ENCODE measurements around the gene GRIK2. TPM values are rescaled to one million over a fixed set of nuclear protein-coding genes. Genes with fewer than 3 reads are reported as not detected.

Gene GRIK2
- total RNA-seq, 1 experiment from 2014 or later, result 6.6 TPM

DNA sequence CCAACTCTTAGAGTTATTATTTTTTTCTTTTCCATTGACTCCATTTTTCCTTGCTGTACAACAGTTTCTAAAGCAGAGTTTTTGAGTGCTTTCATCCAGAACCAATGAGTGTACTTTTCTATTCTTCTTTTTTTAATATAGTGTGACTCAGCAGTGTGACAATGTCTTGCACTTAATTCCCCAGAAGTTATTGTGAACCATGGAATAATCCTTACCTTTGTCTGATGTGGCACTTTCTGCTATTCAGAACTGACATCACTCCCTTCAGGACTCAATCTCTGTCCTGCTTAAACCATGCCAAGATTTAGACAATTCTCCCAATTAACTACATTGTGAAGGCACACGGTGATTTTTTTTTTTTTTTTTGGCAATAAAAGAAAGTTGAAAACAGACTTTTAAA is 41.5 kb downstream of the GRIK2 start:
- no peak for TF ChIP-seq TCF7L2 (IDR thresholded peaks at IDR 0.05; ENCODE audit: low read depth, low read length)
- TF ChIP-seq, protein P1, sequence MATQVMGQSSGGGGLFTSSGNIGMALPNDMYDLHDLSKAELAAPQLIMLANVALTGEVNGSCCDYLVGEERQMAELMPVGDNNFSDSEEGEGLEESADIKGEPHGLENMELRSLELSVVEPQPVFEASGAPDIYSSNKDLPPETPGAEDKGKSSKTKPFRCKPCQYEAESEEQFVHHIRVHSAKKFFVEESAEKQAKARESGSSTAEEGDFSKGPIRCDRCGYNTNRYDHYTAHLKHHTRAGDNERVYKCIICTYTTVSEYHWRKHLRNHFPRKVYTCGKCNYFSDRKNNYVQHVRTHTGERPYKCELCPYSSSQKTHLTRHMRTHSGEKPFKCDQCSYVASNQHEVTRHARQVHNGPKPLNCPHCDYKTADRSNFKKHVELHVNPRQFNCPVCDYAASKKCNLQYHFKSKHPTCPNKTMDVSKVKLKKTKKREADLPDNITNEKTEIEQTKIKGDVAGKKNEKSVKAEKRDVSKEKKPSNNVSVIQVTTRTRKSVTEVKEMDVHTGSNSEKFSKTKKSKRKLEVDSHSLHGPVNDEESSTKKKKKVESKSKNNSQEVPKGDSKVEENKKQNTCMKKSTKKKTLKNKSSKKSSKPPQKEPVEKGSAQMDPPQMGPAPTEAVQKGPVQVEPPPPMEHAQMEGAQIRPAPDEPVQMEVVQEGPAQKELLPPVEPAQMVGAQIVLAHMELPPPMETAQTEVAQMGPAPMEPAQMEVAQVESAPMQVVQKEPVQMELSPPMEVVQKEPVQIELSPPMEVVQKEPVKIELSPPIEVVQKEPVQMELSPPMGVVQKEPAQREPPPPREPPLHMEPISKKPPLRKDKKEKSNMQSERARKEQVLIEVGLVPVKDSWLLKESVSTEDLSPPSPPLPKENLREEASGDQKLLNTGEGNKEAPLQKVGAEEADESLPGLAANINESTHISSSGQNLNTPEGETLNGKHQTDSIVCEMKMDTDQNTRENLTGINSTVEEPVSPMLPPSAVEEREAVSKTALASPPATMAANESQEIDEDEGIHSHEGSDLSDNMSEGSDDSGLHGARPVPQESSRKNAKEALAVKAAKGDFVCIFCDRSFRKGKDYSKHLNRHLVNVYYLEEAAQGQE (IDR thresholded peaks at IDR 0.05; ENCODE audit: insufficient read depth in 1 of 2, low read depth in 2 of 2, low read length in 1 of 2), result no peak
- TF ChIP-seq, protein P2, sequence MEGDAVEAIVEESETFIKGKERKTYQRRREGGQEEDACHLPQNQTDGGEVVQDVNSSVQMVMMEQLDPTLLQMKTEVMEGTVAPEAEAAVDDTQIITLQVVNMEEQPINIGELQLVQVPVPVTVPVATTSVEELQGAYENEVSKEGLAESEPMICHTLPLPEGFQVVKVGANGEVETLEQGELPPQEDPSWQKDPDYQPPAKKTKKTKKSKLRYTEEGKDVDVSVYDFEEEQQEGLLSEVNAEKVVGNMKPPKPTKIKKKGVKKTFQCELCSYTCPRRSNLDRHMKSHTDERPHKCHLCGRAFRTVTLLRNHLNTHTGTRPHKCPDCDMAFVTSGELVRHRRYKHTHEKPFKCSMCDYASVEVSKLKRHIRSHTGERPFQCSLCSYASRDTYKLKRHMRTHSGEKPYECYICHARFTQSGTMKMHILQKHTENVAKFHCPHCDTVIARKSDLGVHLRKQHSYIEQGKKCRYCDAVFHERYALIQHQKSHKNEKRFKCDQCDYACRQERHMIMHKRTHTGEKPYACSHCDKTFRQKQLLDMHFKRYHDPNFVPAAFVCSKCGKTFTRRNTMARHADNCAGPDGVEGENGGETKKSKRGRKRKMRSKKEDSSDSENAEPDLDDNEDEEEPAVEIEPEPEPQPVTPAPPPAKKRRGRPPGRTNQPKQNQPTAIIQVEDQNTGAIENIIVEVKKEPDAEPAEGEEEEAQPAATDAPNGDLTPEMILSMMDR (IDR thresholded peaks at IDR 0.05), result no peak
- H3K9me3 ChIP-seq (ENCODE audit: control insufficient read depth, insufficient read depth, low read depth, low read length), result no peaks in the 10 kb centered on the region
- no peak overlapping the region for H3K27ac ChIP-seq (ENCODE audit: low read length)
- ChIA-PET CTCF (no interaction called here), POLR2A (no interaction called here)
- no peaks in the 10 kb centered on the region for H3K27me3 ChIP-seq (ENCODE audit: control insufficient read depth, insufficient read depth, low read length)
- H3K4me1 ChIP-seq (ENCODE audit: control insufficient read depth, insufficient read depth, low read length), result no peaks in the 10 kb centered on the region
- H3K4me3 ChIP-seq (ENCODE audit: low read depth in 2 of 2, low read length in 2 of 2), result no peak overlapping the region
- ATAC-seq (no peak), DNase-seq (ENCODE audit: low read depth, low spot score) (no peak)
- no TSS peak for BruUV-seq (replicated peaks)
- intact Hi-C loops (cut with micrococcal nuclease; ENCODE audit: unreplicated experiment), result no loop called here
- H3K36me3 ChIP-seq (ENCODE audit: control insufficient read depth, insufficient read depth, low read length), result no peaks in the 10 kb centered on the region
- in situ Hi-C loops (cut with HindIII; ENCODE audit: low pct_unique_long_range_greater_than_20kb, low sequenced_read_pairs), result no loop called here

DNA sequence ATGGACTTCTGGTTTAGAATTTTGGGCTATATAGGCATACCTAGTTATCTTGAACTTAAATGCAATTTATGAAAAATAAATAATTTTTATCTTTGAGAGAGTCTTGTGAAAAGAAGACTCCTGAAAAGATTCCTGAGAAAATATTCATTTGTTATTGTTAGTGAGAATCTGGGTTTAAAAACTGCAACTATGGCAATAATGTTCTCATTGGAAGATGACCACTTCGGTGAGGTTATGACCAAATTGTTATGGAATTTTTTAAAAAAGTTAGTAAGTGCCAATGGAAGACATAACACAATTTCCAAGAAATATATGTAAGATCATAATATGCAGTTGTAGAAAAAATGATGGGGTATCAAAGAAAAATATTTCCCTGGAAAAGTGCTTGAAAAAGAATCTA is 46.3 kb downstream of the GRIK2 start:
- in situ Hi-C loops (cut with HindIII; ENCODE audit: low pct_unique_long_range_greater_than_20kb, low sequenced_read_pairs), result no loop called here

More for the DNA sequence above, 46.3 kb downstream of the GRIK2 start:
- Histone ChIP-seq H3K4me3 (ENCODE audit: low read depth in 2 of 2, low read length in 2 of 2) (no peak overlapping the region), H3K27ac (ENCODE audit: low read length) (no peak overlapping the region), H3K4me1 (ENCODE audit: control insufficient read depth, insufficient read depth, low read length) (no peaks in the 10 kb centered on the region), H3K9me3 (ENCODE audit: control insufficient read depth, insufficient read depth, low read depth, low read length) (no peaks in the 10 kb centered on the region), H3K36me3 (ENCODE audit: control insufficient read depth, insufficient read depth, low read length) (no peaks in the 10 kb centered on the region), H3K27me3 (ENCODE audit: control insufficient read depth, insufficient read depth, low read length) (no peaks in the 10 kb centered on the region)
- TF ChIP-seq, protein P2 (IDR thresholded peaks at IDR 0.05), result no peak
- TF ChIP-seq, protein P1 (IDR thresholded peaks at IDR 0.05; ENCODE audit: insufficient read depth in 1 of 2, low read depth in 2 of 2, low read length in 1 of 2), result no peak
- TF ChIP-seq SIN3A (IDR thresholded peaks at IDR 0.05; ENCODE audit: borderline replicate concordance, insufficient read depth, low read depth, low read length), result no peak
- TF ChIP-seq POLR2AphosphoS5 (IDR thresholded peaks at IDR 0.05; ENCODE audit: low read depth, low read length), result no peak
- no peak for TF ChIP-seq TCF7L2 (IDR thresholded peaks at IDR 0.05; ENCODE audit: low read depth, low read length)
- DNase-seq (ENCODE audit: low read depth, low spot score), result no peak
- ChIA-PET POLR2A (no interaction called here), CTCF (no interaction called here)
- no peak for ATAC-seq
- BruUV-seq (replicated peaks), result no TSS peak
- intact Hi-C loops (cut with micrococcal nuclease; ENCODE audit: unreplicated experiment), result no loop called here
